GM12892 (cell line): Measurements from ENCODE around the gene TMEM17.

Source experiments
- POLR2A ChIP-seq: IDR thresholded peaks from 2 replicates; pipeline ENCODE4 v1.6.1; 2011; ENCODE audit warnings: low read depth, low read length, control low read depth
- POLR2AphosphoS5 ChIP-seq: IDR thresholded peaks from 2 replicates; pipeline ENCODE4 v1.6.1; 2011; ENCODE audit warnings: low read depth, low read length, control low read depth
- TAF1 ChIP-seq: IDR thresholded peaks from 2 replicates; pipeline ENCODE4 v1.6.1; 2011; ENCODE audit warnings: low read depth, mild to moderate bottlenecking, control low read depth, low read length, borderline replicate concordance

DNA sequence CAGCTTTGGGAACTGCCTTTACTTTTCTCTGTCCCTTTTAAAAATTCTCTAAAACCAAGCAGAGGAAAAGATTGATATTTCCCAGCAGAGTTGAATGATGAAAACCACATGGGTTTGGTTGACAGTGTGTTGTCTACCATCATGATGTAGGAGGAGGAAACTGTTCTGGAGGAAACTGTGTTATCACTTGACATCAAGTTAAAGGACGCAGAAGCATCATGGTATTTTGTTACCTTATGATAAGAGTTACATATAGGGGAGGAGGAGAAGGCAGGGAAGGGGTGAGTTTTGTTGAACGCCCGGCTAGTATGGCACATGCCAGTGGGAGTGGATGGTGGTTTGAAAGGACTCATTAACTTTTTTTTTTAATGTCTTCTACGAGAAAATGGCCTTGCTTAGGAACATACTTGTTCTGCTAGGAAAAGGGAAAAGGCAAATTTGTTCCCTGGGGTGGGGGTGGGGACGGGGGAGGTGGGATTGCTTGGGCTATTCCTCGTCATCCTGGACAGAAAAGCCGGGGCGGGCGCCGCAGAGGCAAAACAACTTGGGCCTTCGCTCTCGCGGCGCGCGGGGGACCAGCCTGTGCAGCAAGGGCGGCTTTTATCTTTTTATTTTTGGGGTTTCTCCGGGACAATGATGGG, 766 bp downstream of the TMEM17 start:
- TF ChIP-seq TAF1 = no peak
- TF ChIP-seq POLR2A = no peak
- TF ChIP-seq POLR2AphosphoS5 = no peak
